ENCODE results near the gene CABP2.

CABP2 gene

DNA sequence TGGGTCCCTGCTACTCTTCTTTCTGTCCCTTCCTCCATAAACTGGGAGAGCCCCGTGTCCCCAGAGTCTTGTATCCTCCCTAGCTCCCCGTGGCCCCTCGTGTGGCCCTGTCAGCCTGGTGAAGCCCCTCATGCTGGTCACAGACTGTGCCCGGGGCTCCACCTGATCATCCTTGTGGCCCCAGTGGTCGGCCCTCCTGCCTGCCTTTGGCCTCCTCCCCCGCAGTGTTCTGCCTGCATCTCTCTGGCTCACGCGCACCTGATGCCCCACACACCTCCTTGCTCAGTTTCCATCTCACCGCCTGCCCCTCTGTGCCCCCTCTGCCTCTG, 1.2 kb upstream of the CABP2 start:
- no peak for TF ChIP-seq YY1 (IDR thresholded peaks at IDR 0.05; ENCODE audit: low read depth)
- TF ChIP-seq ZBTB7A (IDR thresholded peaks at IDR 0.05; ENCODE audit: low read depth) = no peak
- no peak for TF ChIP-seq NFIC (IDR thresholded peaks at IDR 0.05)
- TF ChIP-seq CEBPB (IDR thresholded peaks at IDR 0.05) = no peak
- no peak for TF ChIP-seq TCF12 (IDR thresholded peaks at IDR 0.05; ENCODE audit: low read depth)
- TF ChIP-seq, protein P1, sequence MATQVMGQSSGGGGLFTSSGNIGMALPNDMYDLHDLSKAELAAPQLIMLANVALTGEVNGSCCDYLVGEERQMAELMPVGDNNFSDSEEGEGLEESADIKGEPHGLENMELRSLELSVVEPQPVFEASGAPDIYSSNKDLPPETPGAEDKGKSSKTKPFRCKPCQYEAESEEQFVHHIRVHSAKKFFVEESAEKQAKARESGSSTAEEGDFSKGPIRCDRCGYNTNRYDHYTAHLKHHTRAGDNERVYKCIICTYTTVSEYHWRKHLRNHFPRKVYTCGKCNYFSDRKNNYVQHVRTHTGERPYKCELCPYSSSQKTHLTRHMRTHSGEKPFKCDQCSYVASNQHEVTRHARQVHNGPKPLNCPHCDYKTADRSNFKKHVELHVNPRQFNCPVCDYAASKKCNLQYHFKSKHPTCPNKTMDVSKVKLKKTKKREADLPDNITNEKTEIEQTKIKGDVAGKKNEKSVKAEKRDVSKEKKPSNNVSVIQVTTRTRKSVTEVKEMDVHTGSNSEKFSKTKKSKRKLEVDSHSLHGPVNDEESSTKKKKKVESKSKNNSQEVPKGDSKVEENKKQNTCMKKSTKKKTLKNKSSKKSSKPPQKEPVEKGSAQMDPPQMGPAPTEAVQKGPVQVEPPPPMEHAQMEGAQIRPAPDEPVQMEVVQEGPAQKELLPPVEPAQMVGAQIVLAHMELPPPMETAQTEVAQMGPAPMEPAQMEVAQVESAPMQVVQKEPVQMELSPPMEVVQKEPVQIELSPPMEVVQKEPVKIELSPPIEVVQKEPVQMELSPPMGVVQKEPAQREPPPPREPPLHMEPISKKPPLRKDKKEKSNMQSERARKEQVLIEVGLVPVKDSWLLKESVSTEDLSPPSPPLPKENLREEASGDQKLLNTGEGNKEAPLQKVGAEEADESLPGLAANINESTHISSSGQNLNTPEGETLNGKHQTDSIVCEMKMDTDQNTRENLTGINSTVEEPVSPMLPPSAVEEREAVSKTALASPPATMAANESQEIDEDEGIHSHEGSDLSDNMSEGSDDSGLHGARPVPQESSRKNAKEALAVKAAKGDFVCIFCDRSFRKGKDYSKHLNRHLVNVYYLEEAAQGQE (IDR thresholded peaks at IDR 0.05; ENCODE audit: low read depth) = no peak
- no peak for TF ChIP-seq TEAD4 (IDR thresholded peaks at IDR 0.05)
- TF ChIP-seq, protein P2, sequence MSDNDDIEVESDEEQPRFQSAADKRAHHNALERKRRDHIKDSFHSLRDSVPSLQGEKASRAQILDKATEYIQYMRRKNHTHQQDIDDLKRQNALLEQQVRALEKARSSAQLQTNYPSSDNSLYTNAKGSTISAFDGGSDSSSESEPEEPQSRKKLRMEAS (IDR thresholded peaks at IDR 0.05) = no peak
- TF ChIP-seq, protein P3, sequence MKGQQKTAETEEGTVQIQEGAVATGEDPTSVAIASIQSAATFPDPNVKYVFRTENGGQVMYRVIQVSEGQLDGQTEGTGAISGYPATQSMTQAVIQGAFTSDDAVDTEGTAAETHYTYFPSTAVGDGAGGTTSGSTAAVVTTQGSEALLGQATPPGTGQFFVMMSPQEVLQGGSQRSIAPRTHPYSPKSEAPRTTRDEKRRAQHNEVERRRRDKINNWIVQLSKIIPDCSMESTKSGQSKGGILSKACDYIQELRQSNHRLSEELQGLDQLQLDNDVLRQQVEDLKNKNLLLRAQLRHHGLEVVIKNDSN (IDR thresholded peaks at IDR 0.05) = no peak
- no peak for TF ChIP-seq EGR1 (IDR thresholded peaks at IDR 0.05)
- no peak for TF ChIP-seq CREB1 (IDR thresholded peaks at IDR 0.05; ENCODE audit: low read depth)
- TF ChIP-seq TAF1 (IDR thresholded peaks at IDR 0.05; ENCODE audit: low read depth) = no peak
- TF ChIP-seq EP300 (IDR thresholded peaks at IDR 0.05; ENCODE audit: borderline replicate concordance) = no peak
- no peak for TF ChIP-seq RAD21 (IDR thresholded peaks at IDR 0.05; ENCODE audit: low read depth)
- TF ChIP-seq FOXM1 (IDR thresholded peaks at IDR 0.05; ENCODE audit: borderline replicate concordance, low read depth) = no peak

DNA sequence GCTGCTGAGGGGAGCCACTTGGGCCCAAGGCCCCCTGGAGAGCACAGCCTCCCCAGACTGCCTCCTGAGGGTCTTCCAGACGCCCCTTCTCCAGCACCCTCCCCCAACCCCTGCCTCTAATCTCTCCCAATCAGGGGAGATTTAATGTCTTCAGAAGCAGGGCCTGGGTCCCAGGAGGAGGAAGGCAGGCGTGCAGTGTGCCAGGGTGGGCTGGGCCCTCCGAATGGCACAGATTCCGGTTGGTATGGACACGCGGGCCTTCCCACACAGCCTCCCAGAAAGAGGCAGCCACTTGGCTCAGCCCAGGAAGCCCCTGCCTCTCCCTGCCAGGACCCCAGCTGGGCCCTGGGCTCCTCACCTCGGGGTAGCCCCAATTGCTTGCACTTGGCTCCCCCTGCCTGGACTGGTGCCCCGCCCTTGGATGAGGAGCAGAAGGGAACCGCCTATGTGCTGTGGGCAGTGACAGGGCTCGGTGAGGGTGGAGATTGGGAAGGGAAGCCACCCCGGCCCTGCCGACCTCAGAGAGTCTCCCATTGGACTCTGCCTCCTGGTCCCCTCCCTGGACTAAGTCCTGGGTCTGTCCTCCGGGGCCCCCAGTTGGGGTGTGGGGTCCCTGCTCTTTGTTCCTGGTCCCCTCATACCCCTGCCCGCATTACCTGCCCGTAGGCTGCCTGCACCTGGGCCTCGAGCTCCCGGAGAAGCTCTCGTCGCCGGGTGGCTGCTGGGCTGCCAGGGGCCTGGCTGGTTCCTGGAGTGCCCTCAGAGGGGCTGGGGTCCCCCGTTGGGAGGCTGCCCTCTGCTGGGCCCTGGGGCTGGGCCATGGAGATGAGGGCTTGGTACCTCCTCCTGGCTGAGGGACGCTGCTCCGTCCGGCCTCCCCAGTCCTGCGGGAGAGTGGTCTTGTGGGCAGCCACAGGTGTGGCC, 572 bp upstream of the CABP2 start:
- TF ChIP-seq NFIC (IDR thresholded peaks at IDR 0.05) (no peak), ZBTB7A (IDR thresholded peaks at IDR 0.05; ENCODE audit: low read depth) (no peak), EGR1 (IDR thresholded peaks at IDR 0.05) (no peak), CEBPB (IDR thresholded peaks at IDR 0.05) (no peak), TEAD4 (IDR thresholded peaks at IDR 0.05) (no peak)
- TF ChIP-seq, protein P2 (IDR thresholded peaks at IDR 0.05) = no peak
- TF ChIP-seq, protein P3 (IDR thresholded peaks at IDR 0.05) = no peak

DNA sequence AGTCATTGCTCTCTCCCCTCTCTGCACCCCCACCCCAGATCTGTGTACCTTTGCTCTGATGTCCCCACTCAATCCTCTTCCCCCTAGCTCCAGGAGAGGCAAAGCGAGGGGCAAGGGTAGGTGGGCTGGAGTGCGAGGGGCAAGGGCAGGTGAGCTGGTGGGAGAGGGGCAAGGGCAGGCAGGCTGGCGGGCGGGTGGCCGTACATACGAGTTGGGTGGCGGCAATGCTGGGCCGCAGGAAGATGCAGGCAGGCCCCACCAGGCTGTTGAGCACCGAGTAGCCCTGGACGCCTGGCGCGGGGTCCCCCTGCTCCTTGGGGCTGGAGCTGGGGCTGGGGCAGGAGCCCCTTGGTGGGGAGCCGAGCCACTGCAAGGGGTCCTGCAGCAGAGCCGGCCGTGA, 908 bp downstream of the CABP2 start:
- no peak for TF ChIP-seq YY1 (IDR thresholded peaks at IDR 0.05; ENCODE audit: low read depth)
- TF ChIP-seq, protein P2 (IDR thresholded peaks at IDR 0.05) = no peak
- TF ChIP-seq, protein P3 (IDR thresholded peaks at IDR 0.05) = no peak
- no peak for TF ChIP-seq NFIC (IDR thresholded peaks at IDR 0.05)
- no peak for TF ChIP-seq TCF12 (IDR thresholded peaks at IDR 0.05; ENCODE audit: low read depth)
- TF ChIP-seq ZBTB7A (IDR thresholded peaks at IDR 0.05; ENCODE audit: low read depth) = no peak
- no peak for TF ChIP-seq TEAD4 (IDR thresholded peaks at IDR 0.05)
- no peak for TF ChIP-seq CEBPB (IDR thresholded peaks at IDR 0.05)

DNA sequence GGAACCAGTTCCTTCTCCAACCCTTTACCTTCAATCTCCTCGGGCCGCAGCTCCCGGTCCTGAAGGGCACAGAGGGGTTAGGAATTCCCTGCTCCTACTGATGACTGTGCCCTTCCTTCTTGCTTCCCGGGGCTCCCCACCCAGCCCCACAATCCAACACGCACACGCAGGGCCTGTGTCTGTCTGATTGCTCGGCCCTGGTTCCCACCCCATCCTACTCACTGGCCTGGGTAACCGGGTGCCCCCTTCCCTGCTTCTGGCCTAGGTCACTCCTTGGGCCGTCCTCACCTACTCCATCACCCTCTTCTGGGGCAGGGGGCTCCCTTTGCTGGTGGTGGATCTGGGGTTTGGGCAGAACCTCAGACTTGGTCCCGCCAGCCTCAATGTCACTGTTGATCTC, 1.3 kb downstream of the CABP2 start:
- TF ChIP-seq YY1 (IDR thresholded peaks at IDR 0.05; ENCODE audit: low read depth) (no peak), NFIC (IDR thresholded peaks at IDR 0.05) (no peak), TAF1 (IDR thresholded peaks at IDR 0.05; ENCODE audit: low read depth) (no peak)
- TF ChIP-seq, protein P2 (IDR thresholded peaks at IDR 0.05) = no peak
- TF ChIP-seq, protein P1 (IDR thresholded peaks at IDR 0.05; ENCODE audit: low read depth) = no peak
